IgD-negative memory B cell (primary cell): ENCODE data around the gene FBXO44. TPM values are rescaled to one million over a fixed set of nuclear protein-coding genes. Genes with fewer than 3 reads are reported as not detected.
"Not testable (repeated sequence)": the region's sequence is repeated elsewhere in the genome, so short reads cannot be mapped to it uniquely, and the experiment has no call there.

Experiments used
- H3K27ac Mint-ChIP-seq, 3 donors: one replicate each; pipeline ENCODE4 v1.8.0; 2020 to 2022; ENCODE audit warnings: mild to moderate bottlenecking in 3 of 3, mixed read lengths in 3 of 3, moderate library complexity in 1 of 3
- H3K27me3 Mint-ChIP-seq: one replicate; pipeline ENCODE4 v1.8.0; 2021; ENCODE audit warnings: mixed read lengths
- H3K36me3 Mint-ChIP-seq: one replicate; pipeline ENCODE4 v1.8.0; 2020; ENCODE audit warnings: mild to moderate bottlenecking, mixed read lengths
- H3K4me1 Mint-ChIP-seq, 3 donors: one replicate each; pipeline ENCODE4 v1.8.0; 2020 to 2022; ENCODE audit warnings: mixed read lengths in 3 of 3, mild to moderate bottlenecking in 1 of 3
- H3K4me3 Mint-ChIP-seq, 4 donors: one replicate each; pipeline ENCODE4 v1.8.0; 2020 to 2022; ENCODE audit warnings: mild to moderate bottlenecking in 4 of 4, mixed read lengths in 4 of 4, moderate library complexity in 3 of 4
- H3K9me3 Mint-ChIP-seq, 3 donors: one replicate each; pipeline ENCODE4 v1.8.0; 2020 to 2021; ENCODE audit warnings: mixed read lengths in 3 of 3, mild to moderate bottlenecking in 1 of 3
- polyA plus RNA-seq: library from polyadenylated mRNA; unstranded; fragments of 300-500 nt; fragmentation: Illumina TruSeq; gene quantifications from one replicate; pipeline ENCODE4 v1.2.3, GENCODE V29; 2021

Gene FBXO44
- polyA plus RNA-seq, 1 donor from 2014 or later: 16.9 TPM

DNA sequence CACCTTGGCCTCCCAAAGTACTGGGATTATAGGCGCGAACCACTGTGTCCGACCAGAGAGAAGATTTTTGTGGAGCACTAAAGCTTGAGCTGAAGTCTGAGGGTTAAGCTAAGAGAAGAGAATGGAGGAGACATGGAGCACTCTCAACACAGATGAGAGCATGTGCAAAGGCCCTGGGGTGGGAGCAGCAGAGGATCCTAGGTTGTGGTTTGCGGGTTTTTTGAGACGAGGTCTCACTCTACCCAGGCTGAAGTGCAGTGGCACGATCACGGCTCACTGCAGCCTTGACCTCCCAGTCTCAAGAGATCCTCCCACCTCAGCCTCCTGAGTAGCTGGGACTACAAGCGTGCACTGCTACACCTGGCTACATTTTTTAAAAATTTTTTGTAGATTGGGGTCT is 31.0 kb upstream of the FBXO44 start:
- H3K4me3 Mint-ChIP-seq: no peak overlapping the region
- no peaks in the 10 kb centered on the region for H3K4me1 Mint-ChIP-seq
- H3K27me3 Mint-ChIP-seq: peaks cover 25% of the 10 kb centered on the region
- H3K36me3 Mint-ChIP-seq: no peaks in the 10 kb centered on the region
- H3K27ac Mint-ChIP-seq: no peak overlapping the region
- H3K9me3 Mint-ChIP-seq: peaks cover 0 to 2% (median 1%) of the 10 kb centered on the region in 3 donors

DNA sequence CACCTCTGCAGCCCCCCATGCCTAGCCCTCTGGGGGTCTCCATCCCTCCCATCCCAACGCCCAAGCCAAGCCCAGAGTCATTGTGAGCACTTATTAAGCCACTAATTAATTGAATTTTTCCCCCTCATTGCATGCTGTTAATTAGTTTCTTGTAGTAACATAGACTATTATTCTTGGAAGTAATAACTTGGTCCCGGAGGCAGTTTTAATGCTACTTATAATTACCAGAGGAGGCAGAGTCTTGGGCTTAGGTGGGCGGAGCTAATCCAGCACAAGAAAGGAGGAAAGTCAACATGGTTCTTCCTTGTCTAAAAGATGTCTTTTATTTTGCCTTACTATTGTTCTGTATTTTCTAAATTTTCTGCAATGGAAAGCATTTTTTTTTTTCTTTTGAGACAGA is 28.1 kb upstream of the FBXO44 start:
- Mint-ChIP-seq H3K36me3 (peaks cover 2% of the 10 kb centered on the region), H3K9me3 (peaks cover 0 to 2% (median 0%) of the 10 kb centered on the region in 3 donors), H3K4me1 (peaks cover 0 to 4% (median 1%) of the 10 kb centered on the region in 3 donors), H3K4me3 (no peak overlapping the region), H3K27ac (no peak overlapping the region), H3K27me3 (peaks cover 20% of the 10 kb centered on the region)

DNA sequence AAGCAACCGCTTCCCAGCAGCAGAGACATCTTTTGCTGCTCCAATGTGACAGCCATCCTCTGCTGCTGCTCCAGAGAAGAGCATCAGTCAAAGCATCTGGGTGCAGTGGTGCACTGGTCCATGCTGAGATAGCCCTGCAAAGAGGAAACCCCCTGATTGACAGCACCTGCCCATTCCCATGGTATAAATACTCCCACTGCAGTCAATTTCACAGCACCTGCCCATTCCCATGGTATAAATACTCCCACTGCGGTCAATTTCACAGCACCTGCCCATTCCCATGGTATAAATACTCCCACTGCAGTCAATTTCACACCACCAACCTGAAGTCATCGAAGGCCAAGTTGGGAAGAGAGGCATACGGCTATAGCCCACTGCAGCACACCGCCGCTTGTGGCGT is 25.9 kb upstream of the FBXO44 start:
- H3K9me3 Mint-ChIP-seq: no peaks in the 10 kb centered on the region
- peaks cover 2% of the 10 kb centered on the region for H3K36me3 Mint-ChIP-seq
- peaks cover 13% of the 10 kb centered on the region for H3K27me3 Mint-ChIP-seq
- peaks cover 0 to 5% (median 1%) of the 10 kb centered on the region in 3 donors for H3K4me1 Mint-ChIP-seq
- H3K4me3 Mint-ChIP-seq: no peak overlapping the region
- peak overlapping the region in 1 of 3 donors; percentile 13 for H3K27ac Mint-ChIP-seq

DNA sequence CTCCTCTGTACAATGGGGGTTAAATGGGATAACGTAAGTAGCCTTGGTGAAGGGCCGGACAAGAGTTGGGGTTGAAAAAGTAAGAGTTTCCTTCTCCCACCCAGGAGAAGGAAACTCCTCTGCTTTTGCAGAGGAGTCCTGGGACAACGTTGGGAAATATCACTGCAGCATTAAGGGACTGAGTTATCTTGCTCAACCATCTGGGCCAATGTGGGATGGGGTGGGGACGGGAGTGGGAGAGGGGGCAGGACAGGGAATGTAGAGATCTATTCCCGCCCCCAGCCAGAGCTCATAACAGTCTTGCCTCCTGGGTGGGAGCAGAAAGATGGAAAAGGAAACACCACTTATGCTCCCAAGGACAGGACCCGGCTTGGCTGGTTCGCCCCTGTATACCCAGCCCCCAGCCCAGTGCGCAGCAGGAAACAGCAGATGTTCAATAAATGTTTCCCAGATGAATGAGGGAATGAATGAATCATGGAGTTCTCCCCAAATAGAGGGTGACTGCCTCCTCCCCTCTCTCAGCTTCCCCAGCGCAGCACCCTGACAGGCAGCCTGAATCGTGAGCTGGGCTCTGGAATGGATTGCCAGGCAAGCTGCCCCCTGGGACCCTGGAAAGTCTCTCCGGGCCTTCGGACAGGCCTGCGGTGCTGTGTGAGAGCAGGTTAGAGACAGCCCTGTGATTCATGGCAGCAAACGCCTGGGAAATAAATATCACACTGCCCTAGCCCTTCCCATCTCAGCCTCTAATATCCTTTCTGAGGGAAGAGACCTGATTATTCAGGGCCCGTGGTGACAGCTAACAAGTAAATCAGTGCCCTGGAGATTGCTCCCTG is 25.3 kb upstream of the FBXO44 start:
- Mint-ChIP-seq H3K27ac (no peak overlapping the region), H3K36me3 (peaks cover 2% of the 10 kb centered on the region), H3K4me3 (peak overlapping the region in 1 of 4 donors; percentile 17), H3K4me1 (peaks cover 1 to 5% (median 5%) of the 10 kb centered on the region in 3 donors), H3K9me3 (no peaks in the 10 kb centered on the region), H3K27me3 (peaks cover 12% of the 10 kb centered on the region)

DNA sequence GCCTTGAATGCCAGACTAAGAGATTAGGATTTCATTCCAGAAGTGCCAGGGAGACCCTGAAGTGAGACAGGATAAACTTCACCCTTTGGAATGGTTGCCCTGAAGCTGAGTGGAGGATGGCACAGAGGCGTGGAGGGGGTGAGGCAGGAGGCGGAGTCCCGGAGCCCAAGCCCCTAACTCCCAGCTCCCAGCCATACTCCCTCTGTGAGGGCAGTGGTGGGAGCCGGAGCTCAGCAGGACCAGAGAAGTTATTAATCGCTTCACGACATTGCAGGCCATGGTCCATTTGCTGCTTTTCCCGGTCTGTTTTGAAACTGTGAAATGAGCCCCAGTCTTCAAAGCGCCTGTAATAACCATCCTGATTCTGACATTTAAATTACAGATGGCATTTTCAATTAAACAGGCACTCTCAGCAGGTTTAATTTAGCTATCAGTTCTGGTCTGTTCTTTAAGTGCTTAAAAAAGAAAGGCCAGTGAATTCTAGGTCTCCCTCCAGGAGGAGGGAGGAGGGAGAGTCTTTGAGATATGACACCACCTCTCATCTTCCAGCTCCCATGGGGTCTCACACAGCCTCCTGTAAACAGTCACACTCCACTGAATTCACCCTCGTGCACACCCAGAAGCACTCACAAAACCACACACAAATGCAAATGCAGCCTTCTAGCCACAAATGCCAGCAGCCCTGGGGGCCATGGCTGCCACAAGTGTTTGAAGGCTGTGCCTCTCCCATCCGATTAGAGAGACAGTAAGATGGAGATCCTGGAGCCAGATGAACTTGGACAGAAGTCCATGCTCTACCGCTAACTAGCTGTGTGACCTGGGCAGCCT is 20.1 kb upstream of the FBXO44 start:
- Mint-ChIP-seq H3K36me3 (peaks cover 2% of the 10 kb centered on the region), H3K4me3 (peak overlapping the region in 1 of 4 donors; percentile 84), H3K4me1 (peaks cover 10 to 13% (median 10%) of the 10 kb centered on the region in 3 donors), H3K9me3 (no peaks in the 10 kb centered on the region), H3K27me3 (peaks cover 3% of the 10 kb centered on the region), H3K27ac (peak overlapping the region in 1 of 3 donors; percentile 14)

DNA sequence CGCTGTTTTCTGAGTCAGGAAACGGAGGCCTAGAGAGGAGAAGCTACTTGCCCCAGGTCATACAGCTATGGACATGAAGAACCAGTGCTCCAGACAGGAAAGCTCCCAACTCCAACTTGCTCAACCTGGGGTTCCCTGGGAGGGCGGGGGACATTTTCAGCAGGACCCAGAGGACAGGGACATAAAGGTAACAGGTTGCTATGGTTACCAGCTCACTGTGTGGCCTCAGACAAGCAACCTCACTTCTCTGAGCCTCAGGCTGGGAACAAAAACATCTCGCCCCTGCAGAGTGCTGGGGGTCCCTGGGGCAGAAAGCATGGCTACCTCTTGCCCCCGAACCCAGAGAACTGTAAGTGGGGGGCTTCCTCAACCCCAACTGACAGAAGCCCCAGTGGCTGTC is 16.6 kb upstream of the FBXO44 start:
- Mint-ChIP-seq H3K4me1 (peaks cover 5 to 14% (median 8%) of the 10 kb centered on the region in 3 donors), H3K9me3 (no peaks in the 10 kb centered on the region), H3K27me3 (peaks cover 5% of the 10 kb centered on the region), H3K36me3 (no peaks in the 10 kb centered on the region), H3K27ac (no peak overlapping the region), H3K4me3 (no peak overlapping the region)

DNA sequence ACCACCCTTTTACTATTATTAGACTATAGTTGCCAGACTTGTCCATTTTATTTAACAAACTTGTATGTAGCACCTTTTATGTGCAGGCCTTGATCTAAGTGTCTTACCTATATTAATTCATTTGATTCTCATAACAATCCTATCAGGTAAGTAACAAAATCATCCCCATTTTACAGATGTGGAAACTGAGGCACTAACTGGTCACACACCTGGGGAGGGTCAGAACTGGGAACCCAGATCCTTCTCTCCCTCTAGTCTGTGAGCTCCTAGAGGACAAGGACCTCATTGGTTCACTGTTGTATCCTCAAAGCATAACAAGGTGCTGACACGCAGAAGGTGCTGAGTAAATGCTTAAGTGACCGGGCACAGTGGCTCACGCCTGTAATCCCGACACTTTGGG is 15.3 kb upstream of the FBXO44 start:
- Mint-ChIP-seq H3K27ac (no peak overlapping the region), H3K27me3 (peaks cover 5% of the 10 kb centered on the region), H3K4me1 (peaks cover 5 to 10% (median 8%) of the 10 kb centered on the region in 3 donors), H3K4me3 (no peak overlapping the region), H3K36me3 (no peaks in the 10 kb centered on the region), H3K9me3 (no peaks in the 10 kb centered on the region)

DNA sequence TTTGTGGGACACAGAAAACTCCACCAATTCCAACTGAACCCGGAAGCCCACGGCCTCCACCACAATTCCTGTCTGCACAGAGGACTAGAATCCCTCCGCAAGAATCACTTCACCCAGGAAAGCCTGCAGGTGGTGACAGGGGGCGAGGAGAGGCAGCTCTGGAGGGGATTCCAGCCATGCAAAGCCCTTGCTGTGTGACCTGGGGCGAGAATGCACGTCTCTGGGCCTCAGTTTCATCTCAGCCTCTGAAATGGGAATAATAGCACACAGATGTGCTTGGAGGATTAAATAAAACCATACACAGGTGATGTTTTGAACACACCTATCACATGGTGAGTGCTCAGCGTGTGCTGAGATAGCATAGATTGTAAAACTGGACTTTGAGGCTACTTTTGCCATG is 14.6 kb upstream of the FBXO44 start:
- Mint-ChIP-seq H3K4me3 (no peak overlapping the region), H3K36me3 (no peaks in the 10 kb centered on the region), H3K4me1 (peaks cover 0 to 5% (median 4%) of the 10 kb centered on the region in 3 donors), H3K27ac (peak overlapping the region in 1 of 3 donors; percentile 31), H3K27me3 (peaks cover 5% of the 10 kb centered on the region), H3K9me3 (no peaks in the 10 kb centered on the region)

DNA sequence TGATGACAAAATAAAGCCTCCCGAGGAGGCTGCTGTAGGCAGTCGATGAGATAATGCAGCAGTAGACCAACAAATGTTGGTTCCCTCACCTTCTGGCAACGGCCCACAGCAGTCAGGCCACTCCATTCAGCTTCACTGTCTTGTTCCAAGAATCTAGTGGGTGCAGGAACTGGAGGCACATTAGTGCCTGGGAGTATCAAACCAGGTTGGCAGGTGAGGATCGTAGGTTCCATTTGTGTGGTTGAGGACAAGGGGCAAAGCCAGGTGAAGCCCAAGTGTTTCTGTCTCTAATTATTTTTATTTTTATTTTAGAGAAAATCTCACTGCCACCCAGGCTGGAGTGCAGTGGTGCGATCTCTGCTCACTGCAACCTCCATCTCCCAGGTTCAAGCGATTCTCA is 13.7 kb upstream of the FBXO44 start:
- Mint-ChIP-seq H3K9me3 (no peaks in the 10 kb centered on the region), H3K4me3 (no peak overlapping the region), H3K36me3 (no peaks in the 10 kb centered on the region), H3K27me3 (peaks cover 3% of the 10 kb centered on the region), H3K4me1 (peaks cover 0 to 2% (median 1%) of the 10 kb centered on the region in 3 donors), H3K27ac (no peak overlapping the region)

DNA sequence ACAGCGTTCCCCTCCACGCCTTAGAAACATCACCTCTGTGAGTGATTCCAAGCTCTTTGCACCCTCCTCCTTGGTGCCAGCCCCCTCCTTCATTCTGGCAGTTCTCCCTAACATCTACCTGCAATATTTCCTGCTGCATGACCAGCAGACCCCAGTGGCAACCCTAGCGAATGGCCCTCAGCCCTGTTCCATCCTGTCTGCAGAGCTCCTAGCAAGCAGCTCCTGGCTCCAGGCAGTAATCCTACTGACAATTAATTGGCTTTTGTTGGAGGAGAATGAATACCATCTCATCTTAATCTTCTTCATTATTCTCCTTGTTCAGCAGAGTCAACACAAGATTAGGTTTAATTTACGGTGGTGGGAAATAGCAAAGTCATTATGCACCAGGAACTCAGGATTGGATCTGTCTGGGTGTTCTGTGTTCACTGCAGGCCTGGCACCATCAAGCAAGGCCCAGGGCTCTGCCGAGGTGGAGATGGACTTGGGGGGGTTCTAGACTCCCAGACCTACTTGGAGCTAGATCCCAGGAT is 12.8 kb upstream of the FBXO44 start:
- no peaks in the 10 kb centered on the region for H3K9me3 Mint-ChIP-seq
- H3K4me1 Mint-ChIP-seq: peaks cover 0 to 1% (median 0%) of the 10 kb centered on the region in 3 donors
- H3K4me3 Mint-ChIP-seq: no peak overlapping the region
- peak overlapping the region in 1 of 3 donors; percentile 59 for H3K27ac Mint-ChIP-seq
- peaks cover 2% of the 10 kb centered on the region for H3K27me3 Mint-ChIP-seq
- H3K36me3 Mint-ChIP-seq: no peaks in the 10 kb centered on the region

DNA sequence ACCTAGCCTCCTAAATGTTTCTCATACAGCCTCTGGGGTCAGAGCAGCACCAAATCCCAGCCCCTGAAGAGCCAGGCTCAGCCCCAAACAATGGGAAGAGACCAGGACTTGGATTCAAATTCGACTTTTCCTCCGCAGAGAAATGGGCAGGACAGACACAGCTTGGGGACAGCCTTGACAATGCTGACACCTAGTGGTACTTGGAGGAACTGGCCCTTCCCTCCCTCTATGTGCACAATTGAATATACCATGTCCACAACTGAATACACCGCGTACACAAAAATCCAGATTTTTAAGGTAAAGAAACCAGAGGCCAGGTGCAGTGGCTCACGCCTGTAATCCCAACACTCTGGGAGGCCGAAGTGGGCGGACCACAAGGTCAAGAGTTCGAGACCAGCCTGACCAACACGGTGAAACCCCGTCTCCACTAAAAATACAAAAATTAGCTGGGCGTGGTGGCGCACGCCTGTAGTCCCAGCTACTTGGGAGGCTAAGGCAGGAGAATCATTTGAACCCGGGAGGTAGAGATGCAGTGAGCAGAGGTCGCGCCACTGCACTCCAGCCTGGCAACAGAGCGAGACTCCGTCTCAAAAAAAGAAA is 12.2 kb upstream of the FBXO44 start:
- peak overlapping the region in 1 of 3 donors; percentile 59 for H3K27ac Mint-ChIP-seq
- not testable (repeated sequence) for H3K9me3 Mint-ChIP-seq

DNA sequence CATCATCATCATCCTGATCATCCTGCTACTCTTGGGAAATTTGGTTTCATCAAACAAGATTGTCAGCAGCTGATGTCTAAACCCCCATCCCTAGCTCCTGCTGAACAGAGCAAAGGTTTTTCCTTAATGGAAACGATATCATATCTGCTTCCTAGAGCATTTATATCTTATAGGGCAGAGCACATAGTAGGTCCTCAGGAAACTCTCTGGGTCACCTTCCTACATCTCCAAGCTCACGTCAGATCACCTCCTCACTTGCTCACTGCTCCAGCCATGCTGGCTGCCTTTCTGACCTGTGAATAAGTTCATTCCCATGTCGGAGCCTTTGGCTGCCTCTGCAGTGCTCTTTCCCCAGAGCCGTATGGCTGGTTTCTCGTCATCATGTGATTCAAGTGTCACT is 10.9 kb upstream of the FBXO44 start:
- H3K4me3 Mint-ChIP-seq: no peak overlapping the region
- H3K27ac Mint-ChIP-seq: no peak overlapping the region
- no peaks in the 10 kb centered on the region for H3K36me3 Mint-ChIP-seq
- H3K27me3 Mint-ChIP-seq: peaks cover 2% of the 10 kb centered on the region
- H3K9me3 Mint-ChIP-seq: no peaks in the 10 kb centered on the region
- peaks cover 0 to 1% (median 0%) of the 10 kb centered on the region in 3 donors for H3K4me1 Mint-ChIP-seq

More for the DNA sequence above, 12.2 kb upstream of the FBXO44 start:
- not testable (repeated sequence) for H3K36me3 Mint-ChIP-seq, H3K4me3 Mint-ChIP-seq, H3K27me3 Mint-ChIP-seq, H3K4me1 Mint-ChIP-seq

DNA sequence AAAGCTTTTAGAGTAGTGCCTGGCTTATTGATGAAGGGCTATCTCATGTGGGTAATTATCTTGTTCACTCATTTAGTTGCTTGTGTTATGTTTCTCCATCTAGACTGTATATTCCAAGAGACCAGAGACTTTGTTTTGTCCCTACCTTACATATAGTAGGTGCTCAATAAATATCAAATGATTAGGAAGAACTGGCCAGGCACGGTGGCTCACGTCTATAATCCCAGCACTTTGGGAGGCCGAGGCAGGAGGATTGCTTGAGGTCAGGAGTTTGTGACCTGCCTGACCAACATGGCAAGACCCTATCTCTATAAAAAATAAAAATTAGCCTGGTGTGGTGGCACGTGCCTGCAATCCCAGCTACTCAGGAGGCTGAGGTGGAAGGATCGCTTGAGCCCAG is 9.4 kb upstream of the FBXO44 start:
- Mint-ChIP-seq H3K9me3 (no peaks in the 10 kb centered on the region), H3K36me3 (no peaks in the 10 kb centered on the region), H3K4me1 (peaks cover 0 to 10% (median 7%) of the 10 kb centered on the region in 3 donors), H3K27ac (no peak overlapping the region), H3K27me3 (peaks cover 2% of the 10 kb centered on the region), H3K4me3 (no peak overlapping the region)

DNA sequence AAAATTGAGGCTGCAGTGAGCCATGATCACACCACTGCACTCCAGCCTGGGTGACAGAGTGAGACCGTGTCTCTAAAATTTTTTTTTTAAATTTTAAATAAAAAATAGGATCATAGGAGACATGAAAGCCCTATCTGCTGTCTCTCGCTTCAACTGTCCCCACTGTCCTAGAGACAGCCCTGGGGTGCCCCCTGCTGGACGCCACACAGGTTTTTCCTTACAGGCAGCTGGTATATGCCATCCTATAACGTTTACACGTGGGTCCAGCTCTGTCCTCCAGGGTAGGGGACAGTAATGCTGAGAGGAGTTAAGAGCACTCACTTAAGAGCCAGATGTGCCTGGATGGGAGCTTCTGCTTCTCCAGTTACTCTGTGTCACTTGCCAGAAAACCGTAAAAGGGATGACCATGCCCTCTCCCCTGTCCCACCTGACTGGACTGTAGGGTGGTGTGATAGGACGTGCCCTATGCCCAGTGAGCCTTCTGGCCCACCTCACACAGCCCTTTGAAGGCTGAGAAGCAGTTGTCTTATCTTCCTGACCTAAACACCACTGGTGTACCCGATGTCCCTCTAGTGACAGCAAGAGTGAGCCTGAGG is 8.9 kb upstream of the FBXO44 start:
- peaks cover 2% of the 10 kb centered on the region for H3K27me3 Mint-ChIP-seq
- no peaks in the 10 kb centered on the region for H3K36me3 Mint-ChIP-seq
- H3K4me1 Mint-ChIP-seq: peaks cover 0 to 12% (median 8%) of the 10 kb centered on the region in 3 donors
- H3K4me3 Mint-ChIP-seq: no peak overlapping the region
- H3K9me3 Mint-ChIP-seq: no peaks in the 10 kb centered on the region
- no peak overlapping the region for H3K27ac Mint-ChIP-seq
